HG02870 (cell line): Measurements from ENCODE around the gene RGN.
A peak's percentile ranks its signal among the peaks of the same experiment; 100 is the strongest.
"Not testable (repeated sequence)": the region's sequence is repeated elsewhere in the genome, so short reads cannot be mapped to it uniquely, and the experiment has no call there.

ENCODE experiments used
- ATAC-seq: cut with Tn5 transposase; IDR thresholded peaks from one replicate; pipeline ENCODE4 v1.9.1; 2021; ENCODE audit warnings: mild to moderate bottlenecking, moderate library complexity; ENCODE audit not compliant: unreplicated experiment

The RGN gene

DNA sequence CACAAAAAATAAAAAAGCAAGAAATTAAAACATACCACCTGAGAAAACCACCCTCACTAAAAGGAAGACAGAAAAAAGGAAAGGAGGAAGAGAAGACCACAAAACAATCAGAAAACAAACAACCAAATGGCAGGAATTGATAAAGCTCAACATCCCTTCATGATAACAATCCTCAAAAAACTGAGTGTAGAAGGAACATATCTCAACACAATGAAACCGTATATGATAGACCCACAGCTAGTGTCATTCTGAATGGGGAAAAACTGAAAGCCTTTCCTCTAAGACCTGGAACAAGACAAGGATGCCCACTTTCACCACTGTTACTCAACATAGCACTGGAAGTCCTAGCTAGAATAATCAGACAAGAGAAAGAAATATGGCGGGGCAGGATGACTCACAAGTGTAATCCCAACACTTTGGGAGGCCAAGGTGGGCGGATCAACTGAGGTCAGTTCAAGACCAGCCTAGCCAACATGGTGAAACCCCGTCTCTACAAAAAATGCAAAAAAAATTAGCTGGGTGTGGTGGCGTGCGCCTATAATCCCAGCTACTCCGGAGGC lies 38.4 kb downstream of the RGN start:
- ATAC-seq = not testable (repeated sequence)

DNA sequence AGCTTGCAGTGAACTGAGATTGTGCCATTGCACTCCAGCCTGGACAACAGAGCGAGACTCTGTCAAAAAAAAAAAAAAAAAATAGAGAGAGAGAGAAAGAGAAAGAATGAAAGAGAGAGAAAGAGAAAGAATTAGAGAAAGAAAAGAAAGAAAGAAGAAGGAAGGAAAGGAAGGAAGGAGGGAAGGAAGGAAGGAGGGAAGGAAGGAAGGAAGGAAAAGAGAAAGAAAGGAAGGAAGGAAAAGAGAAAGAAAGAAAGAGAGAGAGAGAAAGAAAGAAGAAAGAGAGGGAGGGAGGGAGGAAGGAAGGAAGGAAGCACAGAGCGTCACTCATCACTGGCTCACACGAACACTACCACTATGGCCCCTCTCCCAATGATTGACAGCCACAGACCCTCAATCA lies 46.2 kb downstream of the RGN start:
- not testable (repeated sequence) for ATAC-seq

DNA sequence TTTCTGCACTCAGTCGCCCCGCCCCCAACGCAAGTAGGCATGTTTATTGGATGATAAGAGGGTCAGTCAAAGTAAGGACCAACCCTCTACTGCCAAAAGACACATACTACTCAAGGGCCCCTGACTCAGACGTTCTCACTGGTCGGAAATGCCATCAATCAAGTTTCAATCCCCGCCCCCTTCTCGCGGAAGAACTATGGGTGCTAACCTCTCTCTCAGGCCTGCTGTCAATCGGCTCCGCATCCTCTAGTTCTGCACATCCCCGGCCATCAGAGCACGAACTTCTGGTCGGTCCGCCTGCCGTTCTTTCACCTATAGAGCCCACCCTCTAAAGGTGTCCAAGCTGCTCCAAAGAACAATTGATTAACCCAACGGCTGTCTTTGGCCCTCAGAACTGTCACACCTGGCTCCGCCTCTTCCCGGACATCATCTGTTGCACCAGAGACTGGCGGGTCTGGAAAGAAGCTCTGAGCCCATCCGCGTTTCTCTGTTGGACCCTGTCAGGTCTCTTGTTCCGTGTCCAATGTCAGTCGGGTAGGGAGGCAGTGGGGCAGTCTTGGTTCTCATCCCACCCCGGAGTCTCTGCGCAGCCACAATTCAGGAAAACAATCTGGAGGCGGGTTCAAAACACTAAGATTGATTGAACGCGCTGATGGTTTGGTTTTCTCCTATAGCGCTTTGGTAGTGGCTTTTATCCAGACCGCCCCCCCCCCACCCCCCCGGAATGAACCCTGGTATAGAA lies 51.1 kb downstream of the RGN start:
- peak; percentile 96 for ATAC-seq

DNA sequence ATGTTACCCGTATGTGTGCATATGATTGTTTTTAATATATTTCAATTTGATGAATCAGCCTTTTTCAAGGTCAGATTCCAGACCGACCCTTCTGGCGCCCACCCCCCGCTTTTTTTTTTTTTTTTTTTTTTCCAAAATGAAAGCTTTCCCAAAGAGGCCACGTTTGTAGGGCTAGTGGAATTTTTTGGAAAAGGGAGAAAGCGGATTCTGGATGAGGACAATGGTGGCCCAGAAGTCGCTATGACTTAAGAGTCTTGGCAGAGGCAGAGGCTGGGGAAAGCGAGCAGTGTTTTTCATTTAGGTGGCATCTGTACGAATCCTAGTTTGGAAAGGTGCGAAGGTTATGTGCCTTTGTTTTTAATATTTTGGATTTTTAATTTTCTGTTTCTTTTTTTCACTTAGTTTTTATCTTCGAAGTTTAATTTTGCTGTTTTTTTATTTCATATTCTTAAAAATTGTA lies 51.7 kb downstream of the RGN start:
- no peak for ATAC-seq

DNA sequence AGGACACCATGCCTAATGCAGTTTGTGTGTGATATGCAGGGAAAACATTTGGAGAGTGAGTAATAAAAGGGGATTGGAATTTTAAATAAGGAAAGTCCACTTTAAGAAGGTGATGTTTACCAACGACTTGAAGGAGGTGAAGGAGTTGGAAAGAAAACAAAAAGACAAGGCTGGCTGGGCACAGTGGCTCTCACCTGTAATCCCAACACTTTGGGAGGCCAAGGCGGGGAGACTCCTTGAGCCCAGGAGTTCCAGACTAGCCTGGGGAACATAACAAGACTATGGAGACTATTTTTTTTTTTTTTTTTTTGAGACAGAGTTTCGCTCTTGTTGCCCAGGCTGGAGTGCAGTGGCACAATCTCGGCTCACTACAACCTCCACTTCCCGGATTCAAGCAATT lies 55.2 kb downstream of the RGN start:
- no peak for ATAC-seq

DNA sequence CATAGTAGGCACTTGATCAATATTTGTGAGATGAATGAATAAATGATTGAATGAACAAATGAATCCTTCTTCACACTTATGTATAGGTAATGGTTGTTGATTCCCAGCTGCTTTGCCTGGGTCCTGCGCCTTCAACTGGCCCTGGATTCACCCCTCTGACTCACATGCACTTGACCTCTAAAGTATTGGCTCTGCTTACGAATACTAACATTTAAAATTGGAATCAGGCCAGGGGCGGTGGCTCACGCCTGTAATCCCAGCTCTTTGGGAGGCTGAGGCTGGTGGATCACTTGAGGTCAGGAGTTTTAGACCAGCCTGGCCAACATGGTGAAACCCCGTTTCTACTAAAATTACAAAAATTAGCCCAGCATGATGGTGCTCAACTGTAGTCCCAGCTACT lies 57.4 kb downstream of the RGN start:
- ATAC-seq = not testable (repeated sequence)

DNA sequence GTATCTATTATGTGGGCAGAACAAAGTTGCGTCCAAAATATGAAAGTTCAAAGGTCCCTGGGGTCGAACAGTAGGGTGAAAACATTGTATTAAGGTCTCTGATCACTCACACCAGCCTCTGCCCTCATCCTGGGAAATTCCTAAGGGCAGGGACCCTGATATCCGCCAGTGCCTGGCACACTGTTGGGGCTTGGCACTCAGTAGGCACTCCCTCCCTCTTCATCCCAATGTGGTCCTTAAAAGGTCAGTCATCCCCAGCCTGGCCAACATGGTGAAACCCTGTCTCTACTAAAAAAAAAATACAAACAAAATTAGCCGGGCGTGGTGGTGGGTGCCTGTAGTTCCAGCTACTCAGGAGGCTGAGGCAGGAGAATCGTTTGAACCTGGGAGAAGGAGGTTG lies 59.9 kb downstream of the RGN start:
- no peak for ATAC-seq
